ENCODE measurements around the gene RNASE12. TPM values are rescaled to one million over a fixed set of nuclear protein-coding genes. Genes with fewer than 3 reads are reported as not detected.

RNASE12 gene
- total and polyA plus RNA-seq, 9 of the 15 experiments (the other 6 are each of a cell fraction or from before 2014, with no cell fraction given): 0.24 TPM; not detected in 8

- TF ChIP-seq GABPA (tag; conservative IDR thresholded peaks at IDR 0.05; ENCODE audit: low read depth): peak; percentile 18; the same call in 1 of the 2 replicates
- no peak for TF ChIP-seq MTA2 (IDR thresholded peaks at IDR 0.05; ENCODE audit: low read depth)
- TF ChIP-seq EGR1 (conservative IDR thresholded peaks at IDR 0.05): 0 out of 2 replicates have a peak, but pooled peaks have one; percentile 16
- TF ChIP-seq NR2C1 (IDR thresholded peaks at IDR 0.05): peak; percentile 89
- peak; percentile 93 for TF ChIP-seq NR2C1 (tag; IDR thresholded peaks at IDR 0.05)
- TF ChIP-seq, protein P1, sequence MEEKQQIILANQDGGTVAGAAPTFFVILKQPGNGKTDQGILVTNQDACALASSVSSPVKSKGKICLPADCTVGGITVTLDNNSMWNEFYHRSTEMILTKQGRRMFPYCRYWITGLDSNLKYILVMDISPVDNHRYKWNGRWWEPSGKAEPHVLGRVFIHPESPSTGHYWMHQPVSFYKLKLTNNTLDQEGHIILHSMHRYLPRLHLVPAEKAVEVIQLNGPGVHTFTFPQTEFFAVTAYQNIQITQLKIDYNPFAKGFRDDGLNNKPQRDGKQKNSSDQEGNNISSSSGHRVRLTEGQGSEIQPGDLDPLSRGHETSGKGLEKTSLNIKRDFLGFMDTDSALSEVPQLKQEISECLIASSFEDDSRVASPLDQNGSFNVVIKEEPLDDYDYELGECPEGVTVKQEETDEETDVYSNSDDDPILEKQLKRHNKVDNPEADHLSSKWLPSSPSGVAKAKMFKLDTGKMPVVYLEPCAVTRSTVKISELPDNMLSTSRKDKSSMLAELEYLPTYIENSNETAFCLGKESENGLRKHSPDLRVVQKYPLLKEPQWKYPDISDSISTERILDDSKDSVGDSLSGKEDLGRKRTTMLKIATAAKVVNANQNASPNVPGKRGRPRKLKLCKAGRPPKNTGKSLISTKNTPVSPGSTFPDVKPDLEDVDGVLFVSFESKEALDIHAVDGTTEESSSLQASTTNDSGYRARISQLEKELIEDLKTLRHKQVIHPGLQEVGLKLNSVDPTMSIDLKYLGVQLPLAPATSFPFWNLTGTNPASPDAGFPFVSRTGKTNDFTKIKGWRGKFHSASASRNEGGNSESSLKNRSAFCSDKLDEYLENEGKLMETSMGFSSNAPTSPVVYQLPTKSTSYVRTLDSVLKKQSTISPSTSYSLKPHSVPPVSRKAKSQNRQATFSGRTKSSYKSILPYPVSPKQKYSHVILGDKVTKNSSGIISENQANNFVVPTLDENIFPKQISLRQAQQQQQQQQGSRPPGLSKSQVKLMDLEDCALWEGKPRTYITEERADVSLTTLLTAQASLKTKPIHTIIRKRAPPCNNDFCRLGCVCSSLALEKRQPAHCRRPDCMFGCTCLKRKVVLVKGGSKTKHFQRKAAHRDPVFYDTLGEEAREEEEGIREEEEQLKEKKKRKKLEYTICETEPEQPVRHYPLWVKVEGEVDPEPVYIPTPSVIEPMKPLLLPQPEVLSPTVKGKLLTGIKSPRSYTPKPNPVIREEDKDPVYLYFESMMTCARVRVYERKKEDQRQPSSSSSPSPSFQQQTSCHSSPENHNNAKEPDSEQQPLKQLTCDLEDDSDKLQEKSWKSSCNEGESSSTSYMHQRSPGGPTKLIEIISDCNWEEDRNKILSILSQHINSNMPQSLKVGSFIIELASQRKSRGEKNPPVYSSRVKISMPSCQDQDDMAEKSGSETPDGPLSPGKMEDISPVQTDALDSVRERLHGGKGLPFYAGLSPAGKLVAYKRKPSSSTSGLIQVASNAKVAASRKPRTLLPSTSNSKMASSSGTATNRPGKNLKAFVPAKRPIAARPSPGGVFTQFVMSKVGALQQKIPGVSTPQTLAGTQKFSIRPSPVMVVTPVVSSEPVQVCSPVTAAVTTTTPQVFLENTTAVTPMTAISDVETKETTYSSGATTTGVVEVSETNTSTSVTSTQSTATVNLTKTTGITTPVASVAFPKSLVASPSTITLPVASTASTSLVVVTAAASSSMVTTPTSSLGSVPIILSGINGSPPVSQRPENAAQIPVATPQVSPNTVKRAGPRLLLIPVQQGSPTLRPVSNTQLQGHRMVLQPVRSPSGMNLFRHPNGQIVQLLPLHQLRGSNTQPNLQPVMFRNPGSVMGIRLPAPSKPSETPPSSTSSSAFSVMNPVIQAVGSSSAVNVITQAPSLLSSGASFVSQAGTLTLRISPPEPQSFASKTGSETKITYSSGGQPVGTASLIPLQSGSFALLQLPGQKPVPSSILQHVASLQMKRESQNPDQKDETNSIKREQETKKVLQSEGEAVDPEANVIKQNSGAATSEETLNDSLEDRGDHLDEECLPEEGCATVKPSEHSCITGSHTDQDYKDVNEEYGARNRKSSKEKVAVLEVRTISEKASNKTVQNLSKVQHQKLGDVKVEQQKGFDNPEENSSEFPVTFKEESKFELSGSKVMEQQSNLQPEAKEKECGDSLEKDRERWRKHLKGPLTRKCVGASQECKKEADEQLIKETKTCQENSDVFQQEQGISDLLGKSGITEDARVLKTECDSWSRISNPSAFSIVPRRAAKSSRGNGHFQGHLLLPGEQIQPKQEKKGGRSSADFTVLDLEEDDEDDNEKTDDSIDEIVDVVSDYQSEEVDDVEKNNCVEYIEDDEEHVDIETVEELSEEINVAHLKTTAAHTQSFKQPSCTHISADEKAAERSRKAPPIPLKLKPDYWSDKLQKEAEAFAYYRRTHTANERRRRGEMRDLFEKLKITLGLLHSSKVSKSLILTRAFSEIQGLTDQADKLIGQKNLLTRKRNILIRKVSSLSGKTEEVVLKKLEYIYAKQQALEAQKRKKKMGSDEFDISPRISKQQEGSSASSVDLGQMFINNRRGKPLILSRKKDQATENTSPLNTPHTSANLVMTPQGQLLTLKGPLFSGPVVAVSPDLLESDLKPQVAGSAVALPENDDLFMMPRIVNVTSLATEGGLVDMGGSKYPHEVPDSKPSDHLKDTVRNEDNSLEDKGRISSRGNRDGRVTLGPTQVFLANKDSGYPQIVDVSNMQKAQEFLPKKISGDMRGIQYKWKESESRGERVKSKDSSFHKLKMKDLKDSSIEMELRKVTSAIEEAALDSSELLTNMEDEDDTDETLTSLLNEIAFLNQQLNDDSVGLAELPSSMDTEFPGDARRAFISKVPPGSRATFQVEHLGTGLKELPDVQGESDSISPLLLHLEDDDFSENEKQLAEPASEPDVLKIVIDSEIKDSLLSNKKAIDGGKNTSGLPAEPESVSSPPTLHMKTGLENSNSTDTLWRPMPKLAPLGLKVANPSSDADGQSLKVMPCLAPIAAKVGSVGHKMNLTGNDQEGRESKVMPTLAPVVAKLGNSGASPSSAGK (IDR thresholded peaks at IDR 0.05): peak; percentile 52
- peak; percentile 9; the same call in 1 of the 2 replicates for TF ChIP-seq CTBP1 (IDR thresholded peaks at IDR 0.05; ENCODE audit: borderline replicate concordance)
- TF ChIP-seq ZSCAN32 (CRISPR knock-in tag; IDR thresholded peaks at IDR 0.05): no peak
- peak; percentile 18; the same call in 1 of the 2 replicates for TF ChIP-seq TCF3 (CRISPR knock-in tag; IDR thresholded peaks at IDR 0.05)
Measured at GRCh38 chr14:20578784-20579502, 12.2 kb downstream of the RNASE12 start (continued).

All from K562 (cell line).